ENCODE measurements around the gene PRDM12. TPM values are rescaled to one million over a fixed set of nuclear protein-coding genes. Genes with fewer than 3 reads are reported as not detected.

Gene PRDM12
- total RNA-seq, 1 experiment from 2014 or later = 0.07 TPM

GRCh38 chr9:130694205-130694604 is 29.8 kb downstream of the PRDM12 start:
- Histone ChIP-seq H3K9ac (ENCODE audit: low read length) (peak overlapping the region; percentile 89), H3K79me2 (ENCODE audit: low read length) (peaks cover 46% of the 10 kb centered on the region), H4K20me1 (ENCODE audit: insufficient read depth, low read depth, low read length) (peaks cover 22% of the 10 kb centered on the region), H2AFZ (ENCODE audit: low read length) (no peak overlapping the region), H3K36me3 (ENCODE audit: insufficient read depth, low read length) (peaks cover 36% of the 10 kb centered on the region), H3K4me1 (ENCODE audit: low read length) (peaks cover 30% of the 10 kb centered on the region), H3K4me3 (ENCODE audit: low read length) (peak overlapping the region; percentile 84), H3K9me3 (ENCODE audit: low read length) (no peaks in the 10 kb centered on the region), H3K27me3 (ENCODE audit: low read length) (no peaks in the 10 kb centered on the region), H3K4me2 (ENCODE audit: low read depth, low read length, poor library complexity, severe bottlenecking) (peak overlapping the region; percentile 87), H3K9me2 (replicated peaks; ENCODE audit: insufficient read depth, low read length) (no peaks in the 10 kb centered on the region), H3K27ac (ENCODE audit: low read length) (peak overlapping the region; percentile 58)
- DNase-seq = peak; percentile 63

GRCh38 chr9:130696139-130696650 is 31.8 kb downstream of the PRDM12 start:
- Histone ChIP-seq H2AFZ (ENCODE audit: low read length) (no peak overlapping the region), H3K79me2 (ENCODE audit: low read length) (peaks cover 54% of the 10 kb centered on the region), H3K4me1 (ENCODE audit: low read length) (peaks cover 16% of the 10 kb centered on the region), H3K4me3 (ENCODE audit: low read length) (no peak overlapping the region), H3K27me3 (ENCODE audit: low read length) (no peaks in the 10 kb centered on the region), H3K9ac (ENCODE audit: low read length) (no peak overlapping the region), H3K36me3 (ENCODE audit: insufficient read depth, low read length) (peaks cover 47% of the 10 kb centered on the region), H3K4me2 (ENCODE audit: low read depth, low read length, poor library complexity, severe bottlenecking) (no peak overlapping the region), H3K9me3 (ENCODE audit: low read length) (no peaks in the 10 kb centered on the region), H3K27ac (ENCODE audit: low read length) (no peak overlapping the region), H3K9me2 (replicated peaks; ENCODE audit: insufficient read depth, low read length) (no peaks in the 10 kb centered on the region), H4K20me1 (ENCODE audit: insufficient read depth, low read depth, low read length) (peaks cover 34% of the 10 kb centered on the region)
- no peak for DNase-seq

GRCh38 chr9:130696996-130697395 is 32.6 kb downstream of the PRDM12 start:
- no peak for DNase-seq
- H3K4me1 ChIP-seq (ENCODE audit: low read length) = peaks cover 16% of the 10 kb centered on the region
- peaks cover 61% of the 10 kb centered on the region for H3K79me2 ChIP-seq (ENCODE audit: low read length)
- no peaks in the 10 kb centered on the region for H3K27me3 ChIP-seq (ENCODE audit: low read length)
- peaks cover 55% of the 10 kb centered on the region for H3K36me3 ChIP-seq (ENCODE audit: insufficient read depth, low read length)
- H3K4me3 ChIP-seq (ENCODE audit: low read length) = no peak overlapping the region
- H3K9me2 ChIP-seq (replicated peaks; ENCODE audit: insufficient read depth, low read length) = no peaks in the 10 kb centered on the region
- H3K4me2 ChIP-seq (ENCODE audit: low read depth, low read length, poor library complexity, severe bottlenecking) = no peak overlapping the region
- no peak overlapping the region for H3K27ac ChIP-seq (ENCODE audit: low read length)
- H2AFZ ChIP-seq (ENCODE audit: low read length) = no peak overlapping the region
- H3K9me3 ChIP-seq (ENCODE audit: low read length) = no peaks in the 10 kb centered on the region
- peaks cover 42% of the 10 kb centered on the region for H4K20me1 ChIP-seq (ENCODE audit: insufficient read depth, low read depth, low read length)
- no peak overlapping the region for H3K9ac ChIP-seq (ENCODE audit: low read length)

- peaks cover 69% of the 10 kb centered on the region for H3K36me3 ChIP-seq (ENCODE audit: insufficient read depth, low read length)
- H3K9me3 ChIP-seq (ENCODE audit: low read length) = no peaks in the 10 kb centered on the region
- peaks cover 10% of the 10 kb centered on the region for H3K4me1 ChIP-seq (ENCODE audit: low read length)
- H3K79me2 ChIP-seq (ENCODE audit: low read length) = peaks cover 66% of the 10 kb centered on the region
- no peaks in the 10 kb centered on the region for H3K9me2 ChIP-seq (replicated peaks; ENCODE audit: insufficient read depth, low read length)
- H3K27ac ChIP-seq (ENCODE audit: low read length) = no peak overlapping the region
- H3K4me3 ChIP-seq (ENCODE audit: low read length) = no peak overlapping the region
- H3K9ac ChIP-seq (ENCODE audit: low read length) = no peak overlapping the region
- H4K20me1 ChIP-seq (ENCODE audit: insufficient read depth, low read depth, low read length) = peaks cover 50% of the 10 kb centered on the region
- DNase-seq = no peak
- H2AFZ ChIP-seq (ENCODE audit: low read length) = no peak overlapping the region
- H3K4me2 ChIP-seq (ENCODE audit: low read depth, low read length, poor library complexity, severe bottlenecking) = no peak overlapping the region
- H3K27me3 ChIP-seq (ENCODE audit: low read length) = no peaks in the 10 kb centered on the region
Observed at GRCh38 chr9:130698514-130698913, 34.1 kb downstream of the PRDM12 start.

GRCh38 chr9:130699047-130699446 is 34.7 kb downstream of the PRDM12 start:
- Histone ChIP-seq H3K9me3 (ENCODE audit: low read length) (no peaks in the 10 kb centered on the region), H3K9me2 (replicated peaks; ENCODE audit: insufficient read depth, low read length) (no peaks in the 10 kb centered on the region), H3K27ac (ENCODE audit: low read length) (no peak overlapping the region), H3K9ac (ENCODE audit: low read length) (no peak overlapping the region), H3K79me2 (ENCODE audit: low read length) (peaks cover 61% of the 10 kb centered on the region), H3K27me3 (ENCODE audit: low read length) (no peaks in the 10 kb centered on the region), H3K4me3 (ENCODE audit: low read length) (no peak overlapping the region), H3K4me2 (ENCODE audit: low read depth, low read length, poor library complexity, severe bottlenecking) (no peak overlapping the region), H2AFZ (ENCODE audit: low read length) (no peak overlapping the region), H3K36me3 (ENCODE audit: insufficient read depth, low read length) (peaks cover 74% of the 10 kb centered on the region), H4K20me1 (ENCODE audit: insufficient read depth, low read depth, low read length) (peaks cover 50% of the 10 kb centered on the region), H3K4me1 (ENCODE audit: low read length) (peaks cover 10% of the 10 kb centered on the region)
- DNase-seq = no peak

- Histone ChIP-seq H4K20me1 (ENCODE audit: insufficient read depth, low read depth, low read length) (peaks cover 33% of the 10 kb centered on the region), H3K27ac (ENCODE audit: low read length) (no peak overlapping the region), H3K36me3 (ENCODE audit: insufficient read depth, low read length) (peaks cover 66% of the 10 kb centered on the region), H2AFZ (ENCODE audit: low read length) (no peak overlapping the region), H3K79me2 (ENCODE audit: low read length) (peaks cover 38% of the 10 kb centered on the region), H3K4me1 (ENCODE audit: low read length) (no peaks in the 10 kb centered on the region), H3K9ac (ENCODE audit: low read length) (no peak overlapping the region), H3K27me3 (ENCODE audit: low read length) (no peaks in the 10 kb centered on the region), H3K4me3 (ENCODE audit: low read length) (no peak overlapping the region), H3K9me2 (replicated peaks; ENCODE audit: insufficient read depth, low read length) (no peaks in the 10 kb centered on the region), H3K4me2 (ENCODE audit: low read depth, low read length, poor library complexity, severe bottlenecking) (no peak overlapping the region), H3K9me3 (ENCODE audit: low read length) (no peaks in the 10 kb centered on the region)
- DNase-seq = peak; percentile 87
Observed at GRCh38 chr9:130701059-130702022, 36.9 kb downstream of the PRDM12 start.

- H2AFZ ChIP-seq (ENCODE audit: low read length) = no peak overlapping the region
- H3K79me2 ChIP-seq (ENCODE audit: low read length) = peaks cover 22% of the 10 kb centered on the region
- H3K36me3 ChIP-seq (ENCODE audit: insufficient read depth, low read length) = peaks cover 47% of the 10 kb centered on the region
- no peak overlapping the region for H3K4me2 ChIP-seq (ENCODE audit: low read depth, low read length, poor library complexity, severe bottlenecking)
- H3K4me3 ChIP-seq (ENCODE audit: low read length) = no peak overlapping the region
- H3K4me1 ChIP-seq (ENCODE audit: low read length) = no peaks in the 10 kb centered on the region
- DNase-seq = no peak
- H4K20me1 ChIP-seq (ENCODE audit: insufficient read depth, low read depth, low read length) = peaks cover 33% of the 10 kb centered on the region
- H3K9ac ChIP-seq (ENCODE audit: low read length) = no peak overlapping the region
- no peaks in the 10 kb centered on the region for H3K9me2 ChIP-seq (replicated peaks; ENCODE audit: insufficient read depth, low read length)
- no peaks in the 10 kb centered on the region for H3K27me3 ChIP-seq (ENCODE audit: low read length)
- H3K9me3 ChIP-seq (ENCODE audit: low read length) = no peaks in the 10 kb centered on the region
- no peak overlapping the region for H3K27ac ChIP-seq (ENCODE audit: low read length)
Observed at GRCh38 chr9:130703501-130703900, 39.1 kb downstream of the PRDM12 start.

GRCh38 chr9:130707225-130707976 is 43.0 kb downstream of the PRDM12 start:
- no peak overlapping the region for H3K27ac ChIP-seq (ENCODE audit: low read length)
- peaks cover 9% of the 10 kb centered on the region; the same call in 1 of the 2 replicates for H4K20me1 ChIP-seq (ENCODE audit: insufficient read depth, low read depth, low read length)
- H3K36me3 ChIP-seq (ENCODE audit: insufficient read depth, low read length) = peaks cover 19% of the 10 kb centered on the region
- DNase-seq = peak; percentile 87
- H3K79me2 ChIP-seq (ENCODE audit: low read length) = peaks cover under 1% of the 10 kb centered on the region; the same call in 1 of the 2 replicates
- H3K9me3 ChIP-seq (ENCODE audit: low read length) = no peaks in the 10 kb centered on the region
- H3K4me1 ChIP-seq (ENCODE audit: low read length) = peaks cover 4% of the 10 kb centered on the region
- H2AFZ ChIP-seq (ENCODE audit: low read length) = no peak overlapping the region
- H3K4me2 ChIP-seq (ENCODE audit: low read depth, low read length, poor library complexity, severe bottlenecking) = no peak overlapping the region
- H3K4me3 ChIP-seq (ENCODE audit: low read length) = no peak overlapping the region
- no peaks in the 10 kb centered on the region for H3K9me2 ChIP-seq (replicated peaks; ENCODE audit: insufficient read depth, low read length)
- H3K9ac ChIP-seq (ENCODE audit: low read length) = no peak overlapping the region
- no peaks in the 10 kb centered on the region for H3K27me3 ChIP-seq (ENCODE audit: low read length)
